Colonic mucosa (tissue), 4 donors: ENCODE measurements around the gene TSR2. TPM values are rescaled to one million over a fixed set of nuclear protein-coding genes. Genes with fewer than 3 reads are reported as not detected.

ENCODE experiments used
- DNase-seq: peaks from one replicate; pipeline ENCODE4 v3.0.0-alpha.2; 2020
- H3K27ac ChIP-seq: fragments of 200-600 bp; one replicate; pipeline ENCODE4 v1.8.0; 2021
- H3K27me3 ChIP-seq: fragments of 200-600 bp; one replicate; pipeline ENCODE4 v1.8.0; 2021
- H3K36me3 ChIP-seq: fragments of 200-600 bp; one replicate; pipeline ENCODE4 v1.8.0; 2021
- H3K4me1 ChIP-seq: fragments of 200-600 bp; one replicate; pipeline ENCODE4 v1.8.0; 2021; ENCODE audit warnings: mild to moderate bottlenecking
- H3K4me3 ChIP-seq: fragments of 200-600 bp; one replicate; pipeline ENCODE4 v1.8.0; 2021
- H3K9ac ChIP-seq, 2 donors: one replicate each; pipeline ENCODE4 v1.7.0; 2013; ENCODE audit warnings: control low read depth in 2 of 2, low read depth in 2 of 2, low read length in 2 of 2
- H3K9me3 ChIP-seq: fragments of 200-600 bp; one replicate; pipeline ENCODE4 v1.8.0; 2021
- intact Hi-C: fragments of 100-400 bp; cut with DNase I; formaldehyde crosslinking; loops from one replicate; pipeline ENCODE4 v1.14.1; 2022
- total RNA-seq, 2 donors: library from RNA; stranded (reverse); fragmentation: NEBNext Ultra II Directional in 1 of 2; extraction: Animal tissue kit (Norgen Biotek cat#: 25700) in 1 of 2; gene quantifications; one replicate each; pipeline ENCODE4 v1.2.1, GENCODE V29; 2021
- TF ChIP-seq, protein P1 (sequence below): fragments of 200-600 bp; IDR thresholded peaks from one replicate; pipeline ENCODE4 v1.8.0; 2022; ENCODE audit warnings: antibody characterized with exemption, mild to moderate bottlenecking
- donor health status: healthy.
- donor health status: DM: no; HTN: no; CAD: no.
- donor health status: DM: no; HTN: no; CAD: no.

The TSR2 gene, protein sequence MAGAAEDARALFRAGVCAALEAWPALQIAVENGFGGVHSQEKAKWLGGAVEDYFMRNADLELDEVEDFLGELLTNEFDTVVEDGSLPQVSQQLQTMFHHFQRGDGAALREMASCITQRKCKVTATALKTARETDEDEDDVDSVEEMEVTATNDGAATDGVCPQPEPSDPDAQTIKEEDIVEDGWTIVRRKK
- 10 to 100 TPM; 32.9 to 44.5 TPM for total RNA-seq

DNA sequence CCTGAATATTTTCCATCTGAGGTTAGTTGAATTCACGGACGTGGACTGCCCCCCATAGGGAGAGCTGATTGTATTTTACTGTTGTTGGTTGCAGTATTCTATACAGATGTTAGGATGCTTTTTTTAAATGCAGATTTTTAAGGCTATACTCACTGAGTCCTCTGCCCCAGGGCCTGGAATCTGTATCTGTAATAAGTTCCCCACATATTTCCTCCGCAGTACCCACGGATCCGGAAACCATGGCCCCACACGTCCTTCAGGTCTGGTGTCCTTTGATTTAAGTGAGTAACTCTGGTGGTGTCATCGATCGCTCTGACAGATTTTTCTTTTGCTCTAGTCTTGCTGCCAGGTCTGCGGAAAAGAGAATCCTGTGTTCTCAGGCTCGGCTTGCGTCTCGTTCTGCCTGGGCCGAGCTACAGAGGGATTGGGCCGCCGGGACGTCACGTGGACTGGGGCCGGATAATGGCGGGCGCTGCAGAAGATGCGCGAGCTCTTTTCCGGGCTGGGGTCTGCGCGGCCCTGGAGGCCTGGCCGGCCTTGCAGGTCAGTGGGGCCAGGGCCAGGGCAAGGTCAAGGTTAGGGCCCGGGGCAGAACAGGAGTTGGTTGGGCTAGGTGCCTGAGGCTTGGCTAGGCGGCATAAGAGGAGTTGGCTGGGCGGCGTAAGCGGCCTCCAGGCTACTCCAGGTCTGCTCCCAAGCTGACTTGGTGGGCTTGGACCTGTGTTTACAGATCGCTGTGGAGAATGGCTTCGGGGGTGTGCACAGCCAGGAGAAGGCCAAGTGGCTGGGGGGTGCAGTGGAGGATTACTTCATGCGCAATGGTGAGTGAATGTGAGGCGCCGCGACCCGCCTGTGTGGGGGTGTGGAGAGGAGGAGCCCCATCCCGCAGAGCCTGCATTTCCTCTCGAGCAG lies at the start of gene TSR2:
Gene TSR2 (plus strand): TSS at position 445 of the 912 bp plus-strand sequence. CDS start 18 bp downstream, at position 463.
- H3K36me3 ChIP-seq, result no peaks in the 10 kb centered on the region
- intact Hi-C loops, result no loop called here
- peak; percentile 81 for DNase-seq
- no peaks in the 10 kb centered on the region for H3K9me3 ChIP-seq
- no peaks in the 10 kb centered on the region for H3K27me3 ChIP-seq
- H3K4me3 ChIP-seq, result peak within 1 kb of the TSS; percentile 79
- peak within 1 kb of the TSS; percentile 65 to 84 for H3K9ac ChIP-seq
- TF ChIP-seq, protein P1, sequence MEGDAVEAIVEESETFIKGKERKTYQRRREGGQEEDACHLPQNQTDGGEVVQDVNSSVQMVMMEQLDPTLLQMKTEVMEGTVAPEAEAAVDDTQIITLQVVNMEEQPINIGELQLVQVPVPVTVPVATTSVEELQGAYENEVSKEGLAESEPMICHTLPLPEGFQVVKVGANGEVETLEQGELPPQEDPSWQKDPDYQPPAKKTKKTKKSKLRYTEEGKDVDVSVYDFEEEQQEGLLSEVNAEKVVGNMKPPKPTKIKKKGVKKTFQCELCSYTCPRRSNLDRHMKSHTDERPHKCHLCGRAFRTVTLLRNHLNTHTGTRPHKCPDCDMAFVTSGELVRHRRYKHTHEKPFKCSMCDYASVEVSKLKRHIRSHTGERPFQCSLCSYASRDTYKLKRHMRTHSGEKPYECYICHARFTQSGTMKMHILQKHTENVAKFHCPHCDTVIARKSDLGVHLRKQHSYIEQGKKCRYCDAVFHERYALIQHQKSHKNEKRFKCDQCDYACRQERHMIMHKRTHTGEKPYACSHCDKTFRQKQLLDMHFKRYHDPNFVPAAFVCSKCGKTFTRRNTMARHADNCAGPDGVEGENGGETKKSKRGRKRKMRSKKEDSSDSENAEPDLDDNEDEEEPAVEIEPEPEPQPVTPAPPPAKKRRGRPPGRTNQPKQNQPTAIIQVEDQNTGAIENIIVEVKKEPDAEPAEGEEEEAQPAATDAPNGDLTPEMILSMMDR, result no peak
- H3K4me1 ChIP-seq, result no peaks in the 10 kb centered on the region
- H3K27ac ChIP-seq, result no peak within 1 kb of the TSS

DNA sequence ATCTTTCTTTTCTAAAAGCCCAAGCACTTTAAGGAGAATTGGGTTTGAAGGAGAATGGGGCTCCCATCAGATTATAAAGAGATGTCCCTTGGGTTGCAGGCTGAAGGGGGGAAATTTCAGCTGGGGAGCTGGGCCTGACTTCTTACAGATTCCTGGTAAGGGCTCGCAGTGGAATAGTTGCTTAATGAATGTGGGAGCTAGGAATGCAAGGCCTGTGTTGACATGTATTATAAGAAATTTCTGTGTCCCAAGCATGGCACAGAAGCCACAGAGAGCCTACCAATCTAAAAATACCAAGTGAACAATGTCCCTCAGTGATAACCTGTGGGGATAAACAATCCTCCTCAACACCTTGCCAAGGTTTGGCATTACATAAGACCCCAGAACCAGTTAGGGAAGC lies 43.1 kb upstream of the TSR2 start:
- no peaks in the 10 kb centered on the region for H3K36me3 ChIP-seq
- H3K4me1 ChIP-seq, result no peaks in the 10 kb centered on the region
- DNase-seq, result no peak
- H3K9me3 ChIP-seq, result no peaks in the 10 kb centered on the region
- no peak overlapping the region for H3K4me3 ChIP-seq
- intact Hi-C loops, result no loop called here
- no peak overlapping the region for H3K27ac ChIP-seq
- H3K9ac ChIP-seq, result no peak overlapping the region
- TF ChIP-seq, protein P1, result no peak
- H3K27me3 ChIP-seq, result no peaks in the 10 kb centered on the region

DNA sequence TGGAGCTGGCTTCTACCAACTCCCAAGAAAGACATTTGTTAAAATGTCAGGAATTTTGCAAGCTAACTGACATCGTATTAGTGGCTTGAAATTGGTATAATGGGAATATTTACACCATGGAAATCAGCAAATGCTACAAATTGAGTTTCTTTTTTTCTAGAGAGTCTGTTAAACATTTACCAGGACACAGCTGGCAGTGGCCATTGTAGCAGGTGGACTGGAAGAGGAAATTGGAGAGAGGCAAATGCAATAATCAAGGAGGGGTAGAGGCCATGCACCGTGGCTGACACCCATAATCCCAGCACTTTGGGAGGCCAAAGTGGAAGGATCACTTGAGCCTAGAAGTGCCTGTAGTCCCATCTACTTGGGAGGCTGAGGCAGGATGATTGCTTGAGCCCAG lies 32.9 kb upstream of the TSR2 start:
- no peaks in the 10 kb centered on the region for H3K36me3 ChIP-seq
- H3K27me3 ChIP-seq, result no peaks in the 10 kb centered on the region
- H3K9ac ChIP-seq, result no peak overlapping the region
- intact Hi-C loops, result no loop called here
- TF ChIP-seq, protein P1, result no peak
- no peaks in the 10 kb centered on the region for H3K4me1 ChIP-seq
- no peak overlapping the region for H3K27ac ChIP-seq
- DNase-seq, result no peak
- H3K4me3 ChIP-seq, result no peak overlapping the region
- H3K9me3 ChIP-seq, result no peaks in the 10 kb centered on the region

DNA sequence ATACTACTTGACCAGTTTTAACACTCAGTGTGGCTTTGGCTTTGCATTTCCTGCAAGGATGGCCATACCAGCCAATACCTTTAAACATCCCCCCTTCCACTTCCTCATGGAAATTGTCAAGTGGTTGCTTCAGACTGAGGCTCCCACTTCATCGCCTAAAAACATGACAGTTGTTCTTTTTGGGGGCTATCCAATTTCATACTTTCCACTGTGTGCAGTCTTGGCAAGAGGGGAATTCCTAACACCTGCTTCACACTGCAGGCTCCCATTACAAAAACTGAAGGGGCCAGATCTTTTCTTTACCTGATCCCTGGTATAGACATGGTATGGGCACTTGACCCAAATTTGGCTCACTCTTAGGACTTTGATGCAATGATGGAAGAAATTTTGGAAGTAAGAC lies 28.5 kb upstream of the TSR2 start:
- H3K9me3 ChIP-seq, result no peaks in the 10 kb centered on the region
- H3K4me3 ChIP-seq, result no peak overlapping the region
- no peaks in the 10 kb centered on the region for H3K4me1 ChIP-seq
- DNase-seq, result no peak
- H3K9ac ChIP-seq, result no peak overlapping the region
- intact Hi-C loops, result no loop called here
- H3K36me3 ChIP-seq, result no peaks in the 10 kb centered on the region
- H3K27ac ChIP-seq, result no peak overlapping the region
- no peaks in the 10 kb centered on the region for H3K27me3 ChIP-seq
- TF ChIP-seq, protein P1, result no peak

DNA sequence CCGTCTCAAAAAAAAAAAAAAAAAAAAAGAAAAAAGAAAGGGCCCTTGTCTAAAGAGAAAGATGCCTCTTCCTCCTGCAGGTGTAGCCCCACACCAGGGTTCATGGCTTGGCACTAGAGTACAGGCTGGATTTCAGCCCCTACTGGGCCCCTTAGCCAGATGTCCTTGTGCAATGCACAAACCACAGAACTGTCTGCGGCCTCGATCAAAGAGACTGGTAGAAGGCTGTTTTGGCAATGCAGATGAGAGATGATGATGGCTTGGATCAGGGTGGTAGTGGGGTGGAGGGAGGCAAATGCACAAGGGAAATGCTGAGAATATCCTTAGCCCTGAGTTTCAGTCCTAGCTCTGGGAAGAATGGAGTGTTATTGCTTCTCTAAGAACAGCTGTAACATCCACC lies 26.5 kb upstream of the TSR2 start:
- intact Hi-C loops, result no loop called here
- Histone ChIP-seq H3K36me3 (no peaks in the 10 kb centered on the region), H3K27ac (no peak overlapping the region), H3K9me3 (no peaks in the 10 kb centered on the region), H3K4me1 (no peaks in the 10 kb centered on the region), H3K4me3 (no peak overlapping the region), H3K27me3 (no peaks in the 10 kb centered on the region), H3K9ac (no peak overlapping the region)
- TF ChIP-seq, protein P1, result no peak
- no peak for DNase-seq
